GM12892 (cell line): ENCODE data around the gene PARS2. TPM values are rescaled to one million over a fixed set of nuclear protein-coding genes. Genes with fewer than 3 reads are reported as not detected.
A peak's percentile ranks its signal among the peaks of the same experiment; 100 is the strongest.

Experiments used
- DNase-seq: peaks from one replicate; pipeline ENCODE4 v3.0.0; 2011; ENCODE audit not compliant: insufficient read length
- FAIRE-seq: peaks from 2 replicates; lab custom pipeline; 2011; peaks lifted over from hg19 to GRCh38; lab: Jason Lieb, UNC
- POLR2A ChIP-seq: IDR thresholded peaks from 2 replicates; pipeline ENCODE4 v1.6.1; 2011; ENCODE audit warnings: low read depth, low read length, control low read depth
- POLR2AphosphoS5 ChIP-seq: IDR thresholded peaks from 2 replicates; pipeline ENCODE4 v1.6.1; 2011; ENCODE audit warnings: low read depth, low read length, control low read depth
- TAF1 ChIP-seq: IDR thresholded peaks from 2 replicates; pipeline ENCODE4 v1.6.1; 2011; ENCODE audit warnings: low read depth, mild to moderate bottlenecking, control low read depth, low read length, borderline replicate concordance
- polyA plus RNA-seq: library from polyadenylated mRNA; unstranded; fragments of >200 nt; gene quantifications from one replicate; pipeline ENCODE4 v1.2.1, GENCODE V29; 2012; ENCODE audit warnings: missing spikeins, inconsistent platforms; ENCODE audit not compliant: missing spikeins

Gene PARS2
- polyA plus RNA-seq = 3.2 TPM

- FAIRE-seq = peak; percentile 100
- peak; percentile 95 for DNase-seq
- TF ChIP-seq POLR2A (peak; percentile 89), POLR2AphosphoS5 (peak; percentile 92), TAF1 (no peak; the same call in 1 of the 2 replicates)
Observed at GRCh38 chr1:54764133-54764921, at the start of gene PARS2. TSS of gene PARS2 (minus strand) at chr1:54764523. CDS start at chr1:54759161, 5,362 bp downstream.

- peak; percentile 51 for FAIRE-seq
- no peak for DNase-seq
- no peak for TF ChIP-seq TAF1
- no peak for TF ChIP-seq POLR2AphosphoS5
- TF ChIP-seq POLR2A = no peak
Observed at GRCh38 chr1:54814126-54814498, 49.8 kb upstream of the PARS2 start.

DNA sequence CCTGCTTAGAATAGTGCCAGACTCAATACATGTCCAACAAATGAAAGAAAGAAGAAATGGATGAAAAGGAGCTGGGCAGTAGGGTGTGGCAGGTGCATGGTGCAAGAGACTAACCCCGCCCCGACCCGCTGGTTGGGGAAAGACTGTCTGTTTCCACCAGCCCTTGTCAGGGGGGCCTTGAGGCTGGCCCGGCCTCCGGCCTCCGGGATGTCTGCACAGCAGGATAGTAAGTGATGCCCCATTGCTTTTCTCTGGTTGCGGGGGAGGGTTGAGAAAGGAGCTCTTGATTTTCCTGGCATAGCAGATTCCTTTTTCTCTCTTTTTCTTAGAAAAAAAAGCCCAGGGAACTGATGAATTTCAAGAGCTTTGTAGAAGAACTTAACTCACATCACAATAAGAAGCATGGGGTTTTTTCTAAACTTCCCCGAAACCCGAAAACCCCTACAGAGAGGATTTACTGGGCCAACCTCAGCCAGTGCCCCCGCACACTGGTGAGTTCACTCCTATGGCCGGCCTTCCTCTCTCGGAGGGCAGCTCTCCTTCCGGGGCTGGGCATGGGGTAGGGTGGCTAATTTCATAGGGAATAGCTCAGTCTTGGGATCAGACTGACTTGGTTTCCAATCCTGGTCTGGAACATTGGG, 49.3 kb upstream of the PARS2 start:
- DNase-seq = no peak
- peak; percentile 73 for FAIRE-seq
- TF ChIP-seq POLR2A = no peak
- TF ChIP-seq TAF1 = no peak
- TF ChIP-seq POLR2AphosphoS5 = no peak

GRCh38 chr1:54812801-54813484, 48.6 kb upstream of the PARS2 start:
- peak; percentile 91 for FAIRE-seq
- DNase-seq = no peak
- TF ChIP-seq POLR2AphosphoS5 (no peak), POLR2A (no peak), TAF1 (no peak)

- FAIRE-seq = peak; percentile 67
- TF ChIP-seq POLR2A = no peak
- no peak for DNase-seq
Observed at GRCh38 chr1:54811739-54812655, 47.7 kb upstream of the PARS2 start.

GRCh38 chr1:54811066-54811465, 46.7 kb upstream of the PARS2 start:
- peak; percentile 73 for FAIRE-seq
- TF ChIP-seq POLR2AphosphoS5 = no peak
- no peak for TF ChIP-seq POLR2A
- TF ChIP-seq TAF1 = no peak
- DNase-seq = no peak

- DNase-seq (peak; percentile 75), FAIRE-seq (peak; percentile 95)
- TF ChIP-seq TAF1 (no peak), POLR2A (no peak), POLR2AphosphoS5 (no peak)
Observed at GRCh38 chr1:54810153-54810942, 46.0 kb upstream of the PARS2 start.

DNA sequence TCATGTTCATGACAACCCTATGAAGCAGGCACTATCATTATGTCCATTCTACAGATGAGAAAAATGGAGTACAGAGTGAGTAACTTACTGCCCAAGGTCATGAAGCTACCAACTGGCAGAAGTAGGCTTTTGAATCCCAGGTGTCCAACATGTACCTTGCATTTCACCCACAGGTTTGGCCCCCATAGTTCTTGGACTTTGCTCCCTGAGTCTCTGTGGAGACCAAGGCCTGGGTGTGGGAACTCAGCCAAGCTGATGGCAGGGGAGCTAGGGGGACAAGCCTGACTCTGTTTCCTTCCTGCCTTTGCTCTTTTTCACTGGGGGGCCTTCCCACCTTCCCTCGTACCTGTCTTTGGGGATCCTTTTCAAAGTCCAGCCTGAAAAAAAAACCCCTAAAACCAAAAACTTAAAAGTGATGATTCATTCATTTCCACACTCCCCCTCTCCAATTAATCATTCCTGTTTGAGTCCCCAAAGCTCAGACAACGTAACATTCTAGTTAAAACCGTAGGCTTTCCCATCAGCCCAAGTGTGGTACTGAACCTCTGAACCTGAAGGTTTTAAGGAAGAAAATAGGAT, 45.3 kb upstream of the PARS2 start:
- DNase-seq (no peak), FAIRE-seq (no peak)
- no peak for TF ChIP-seq TAF1
- TF ChIP-seq POLR2AphosphoS5 = no peak

DNA sequence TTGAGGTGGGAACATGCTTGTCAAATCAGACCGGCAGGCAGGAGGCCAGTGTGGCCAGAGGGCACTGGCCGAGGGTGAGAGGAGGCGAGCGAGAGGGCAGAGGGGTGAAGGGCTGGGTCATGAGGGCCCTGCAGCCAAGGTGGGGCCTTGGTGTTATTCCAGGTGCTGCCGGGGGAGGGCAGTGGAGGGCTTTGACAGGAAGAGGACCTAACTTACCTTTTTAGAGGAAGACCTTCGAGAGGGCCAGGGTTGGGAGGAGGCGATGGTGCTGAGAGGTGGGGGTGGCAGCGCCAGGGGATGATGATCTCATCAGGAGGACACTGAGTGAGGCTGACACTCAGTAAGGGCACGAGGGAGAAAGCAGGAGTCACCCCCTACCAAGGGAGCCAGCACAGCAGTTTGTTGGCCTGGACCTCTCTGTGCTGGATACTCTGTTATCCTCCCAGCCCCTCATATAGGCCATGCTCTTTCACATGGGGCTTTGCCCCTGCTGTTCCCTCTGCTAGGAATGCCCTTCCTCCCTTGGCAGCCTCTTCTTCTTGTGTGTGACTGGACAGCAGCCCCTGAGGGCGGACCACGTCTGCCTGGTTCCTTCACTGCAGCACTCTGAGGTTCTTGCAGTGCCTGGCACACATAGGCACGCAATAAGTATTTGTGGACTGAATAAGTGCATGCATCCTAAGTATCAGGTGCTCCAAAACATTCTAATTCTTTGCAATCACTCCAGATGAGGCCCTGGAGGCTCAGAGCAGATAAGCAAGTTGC, 44.3 kb upstream of the PARS2 start:
- TF ChIP-seq POLR2A = no peak
- no peak for TF ChIP-seq POLR2AphosphoS5
- no peak for TF ChIP-seq TAF1
- FAIRE-seq = peak; percentile 27

GRCh38 chr1:54807756-54808155, 43.4 kb upstream of the PARS2 start:
- DNase-seq (no peak), FAIRE-seq (no peak)
- TF ChIP-seq POLR2AphosphoS5 (no peak), TAF1 (no peak), POLR2A (no peak)

More for the DNA sequence above, 44.3 kb upstream of the PARS2 start:
- no peak for DNase-seq
